B cell (primary cell): ENCODE measurements around the gene BABAM1. TPM values are rescaled to one million over a fixed set of nuclear protein-coding genes. Genes with fewer than 3 reads are reported as not detected.

Source experiments
- ATAC-seq: fragments of 200-7000 bp; cut with Tn5 transposase; one replicate; pipeline ENCODE4 v1.10.0; 2021; ENCODE audit warnings: low read depth, mild to moderate bottlenecking, moderate number of reproducible peaks, moderate library complexity
- CTCF ChIA-PET: fragments of 350-600 bp; sonication (Branson Sonifier 250); formaldehyde crosslinking; loops from one replicate; lab custom pipeline; 2021; ENCODE audit warnings: antibody characterized with exemption, inconsistent platforms; lab: Charles Lee
- POLR2A ChIA-PET: fragments of 350-600 bp; sonication (Branson Sonifier 250); formaldehyde crosslinking; loops from one replicate; lab custom pipeline; 2021; ENCODE audit warnings: antibody characterized with exemption; lab: Charles Lee
- DNase-seq: peaks from one replicate; pipeline ENCODE4 v3.0.0; 2013
- H2AFZ ChIP-seq: 2 replicates; pipeline ENCODE4 v1.6.1; 2012; ENCODE audit warnings: mild to moderate bottlenecking, low read depth, low read length; ENCODE audit not compliant: insufficient read depth, poor library complexity, severe bottlenecking
- H3K27ac ChIP-seq, 2 donors: 1 replicate in 1 of 2; 2 replicates in 1 of 2; pipeline ENCODE4 v1.5.1; 2012 to 2013; ENCODE audit warnings: low read length in 2 of 2, mild to moderate bottlenecking in 2 of 2, moderate library complexity in 1 of 2
- H3K27me3 ChIP-seq, 4 experiments: fragments of 200-600 bp in 1 of 4; sonication (generic) in 1 of 4; replicated peaks in 1 of 4; 1 replicate in 2 of 4; 2 replicates in 2 of 4; pipeline versions ENCODE4 v1.6.1 to v1.7.0; 2013 to 2016; ENCODE audit warnings: low read length in 3 of 4, mild to moderate bottlenecking in 2 of 4, mixed read lengths in 1 of 4, moderate library complexity in 1 of 4; ENCODE audit not compliant: insufficient read depth in 4 of 4, control insufficient read depth in 3 of 4; ENCODE audit errors: control extremely low read depth in 1 of 4
- H3K36me3 ChIP-seq, 2 experiments: replicated peaks in 1 of 2; 1 replicate in 1 of 2; 2 replicates in 1 of 2; pipeline versions ENCODE4 v1.6.1 to v1.7.1; 2013; ENCODE audit warnings: low read length in 1 of 2; ENCODE audit not compliant: insufficient read depth in 2 of 2, control insufficient read depth in 1 of 2; ENCODE audit errors: control extremely low read depth in 1 of 2, extremely low read depth in 1 of 2
- H3K4me1 ChIP-seq, 2 donors: fragments of 200-600 bp in 1 of 2; sonication (generic) in 1 of 2; 1 replicate in 1 of 2; 2 replicates in 1 of 2; pipeline versions ENCODE4 v1.5.1 to v1.6.1; 2013 to 2017; ENCODE audit warnings: low read length in 2 of 2; ENCODE audit not compliant: control insufficient read depth in 2 of 2, insufficient read depth in 2 of 2
- H3K4me2 ChIP-seq: replicated peaks from 2 replicates; pipeline ENCODE3; 2012; ENCODE audit warnings: mild to moderate bottlenecking, low read depth, low read length; ENCODE audit not compliant: poor library complexity, severe bottlenecking
- H3K4me3 ChIP-seq, 5 experiments: fragments of 200-600 bp in 1 of 5; sonication (generic) in 1 of 5; 1 replicate in 3 of 5; 2 replicates in 2 of 5; pipeline versions ENCODE4 v1.5.1 to v1.7.0; 2011 to 2016; ENCODE audit warnings: low read length in 4 of 5, mild to moderate bottlenecking in 4 of 5, low read depth in 2 of 5, control low read depth in 1 of 5, moderate library complexity in 1 of 5; ENCODE audit not compliant: insufficient read depth in 1 of 5; ENCODE audit errors: control extremely low read depth in 1 of 5, extremely low read depth in 1 of 5
- H3K79me2 ChIP-seq: fragments of 200-600 bp; sonication (generic); one replicate; pipeline ENCODE4 v1.6.0; 2016; ENCODE audit warnings: low read length; ENCODE audit not compliant: control insufficient read depth, insufficient read depth
- H3K9ac ChIP-seq: fragments of 200-600 bp; sonication (generic); 2 replicates; pipeline ENCODE4 v1.6.1; 2017; ENCODE audit warnings: mild to moderate bottlenecking, low read length, moderate library complexity
- H3K9me3 ChIP-seq, 3 donors: one replicate each; pipeline versions ENCODE4 v1.6.1 to v1.7.1; 2013; ENCODE audit warnings: low read length in 2 of 3; ENCODE audit not compliant: control insufficient read depth in 2 of 3, insufficient read depth in 1 of 3; ENCODE audit errors: control extremely low read depth in 1 of 3
- H4K20me1 ChIP-seq: 2 replicates; pipeline ENCODE4 v1.6.0; 2012; ENCODE audit warnings: mild to moderate bottlenecking, low read length; ENCODE audit not compliant: insufficient read depth, control insufficient read depth, poor library complexity, severe bottlenecking
- H3K27ac Mint-ChIP-seq: one replicate; pipeline ENCODE4 v1.8.0; 2021; ENCODE audit warnings: mixed read lengths
- H3K27me3 Mint-ChIP-seq: one replicate; pipeline ENCODE4 v1.8.0; 2021; ENCODE audit warnings: mixed read lengths
- H3K4me1 Mint-ChIP-seq: one replicate; pipeline ENCODE4 v1.8.0; 2021; ENCODE audit warnings: mixed read lengths
- H3K4me3 Mint-ChIP-seq: one replicate; pipeline ENCODE4 v1.8.0; 2021; ENCODE audit warnings: mixed read lengths
- H3K9me3 Mint-ChIP-seq: one replicate; pipeline ENCODE4 v1.8.0; 2022; ENCODE audit warnings: mixed read lengths; ENCODE audit not compliant: insufficient read depth
- CTCF ChIP-seq: fragments of 200-600 bp; IDR thresholded peaks from one replicate; pipeline ENCODE4 v1.8.0; 2022; ENCODE audit warnings: antibody characterized with exemption, mild to moderate bottlenecking
- EZH2 ChIP-seq: IDR thresholded peaks from 2 replicates; pipeline ENCODE4 v1.6.1; 2012; ENCODE audit warnings: borderline replicate concordance, low read depth, mild to moderate bottlenecking, moderate library complexity, low read length; ENCODE audit not compliant: insufficient read depth, poor library complexity, severe bottlenecking
- WGBS: methylation state at CpG from one replicate; pipeline ENCODE4 v1.1.5; 2013; ENCODE audit warnings: missing lambda C conversion rate; ENCODE audit not compliant: insufficient coverage; 5-methylcytosine and 5-hydroxymethylcytosine counted together
- intact Hi-C: fragments of 100-400 bp; cut with micrococcal nuclease; formaldehyde crosslinking; loops from one replicate; pipeline ENCODE4 v1.10.0; 2022
- polyA plus RNA-seq: library from polyadenylated mRNA; depleted of rRNA; stranded (reverse); fragments of >200 nt; gene quantifications from 2 replicates; pipeline ENCODE4 v1.2.3, GENCODE V29; 2012
- total RNA-seq, 2 donors: library from RNA; stranded (reverse); fragments of 120-200 nt in 1 of 2; gene quantifications; 1 replicate in 1 of 2; 2 replicates in 1 of 2; pipeline versions ENCODE4 v1.2.3 to v1.2.4, GENCODE V29; 2013 to 2022

BABAM1 gene
- total and polyA plus RNA-seq, 2 donors (not counting 1 experiment from before 2014, with no cell fraction given): 105 to 129 TPM

DNA sequence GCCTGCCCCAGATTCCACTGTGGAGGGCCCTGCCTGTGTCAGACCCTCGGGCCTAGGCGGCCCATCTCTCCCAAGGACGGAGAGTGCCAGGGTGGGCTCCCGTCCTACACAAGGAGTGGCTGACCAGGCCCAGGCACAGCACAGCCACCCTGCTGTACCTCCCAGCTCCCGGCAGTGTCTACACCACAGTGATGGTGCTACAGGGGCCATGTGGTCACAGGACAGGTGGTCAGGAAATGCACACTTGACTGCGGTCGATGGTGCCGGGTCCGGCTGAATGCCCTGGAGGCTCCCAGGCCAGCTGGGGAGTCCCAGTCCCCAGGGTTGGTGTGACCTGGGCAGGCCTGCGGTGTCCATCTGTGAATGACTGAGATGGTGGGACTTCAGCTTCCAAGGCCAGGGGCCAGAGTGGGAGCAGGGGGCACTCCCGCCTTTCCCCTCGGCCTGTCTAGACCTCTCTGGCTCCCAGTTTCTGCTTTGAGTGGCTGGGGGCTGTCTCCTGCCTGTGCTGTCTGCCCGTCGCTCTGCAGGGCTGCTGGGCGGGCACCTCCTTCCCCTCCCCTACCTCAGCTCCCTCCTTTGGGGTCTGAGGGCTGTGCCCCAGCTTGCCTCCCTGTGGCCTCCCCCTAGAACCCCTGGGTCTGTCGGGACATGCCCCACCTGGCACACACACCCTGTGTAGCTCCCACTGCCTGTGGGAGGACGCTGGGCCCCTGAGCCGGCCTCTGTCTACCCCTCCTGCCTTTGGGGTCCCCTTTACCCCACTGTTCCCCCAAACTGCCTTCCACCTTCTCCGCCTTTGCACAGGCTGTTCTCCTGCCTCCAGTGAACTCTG lies 54.6 kb downstream of the BABAM1 start:
- no peak overlapping the region for H3K4me3 ChIP-seq
- 89% methylated on average over 19 of the region's 19 CpGs for WGBS
- intact Hi-C loops: no loop called here
- Mint-ChIP-seq H3K9me3 (no peaks in the 10 kb centered on the region), H3K27me3 (no peaks in the 10 kb centered on the region), H3K4me1 (no peaks in the 10 kb centered on the region), H3K27ac (no peak overlapping the region), H3K4me3 (no peak overlapping the region)
- ATAC-seq (no peak), DNase-seq (no peak)
- H3K4me1 ChIP-seq: peaks cover 0 to 3% of the 10 kb centered on the region in 2 donors
- no peaks in the 10 kb centered on the region for H3K27me3 ChIP-seq
- POLR2A ChIA-PET: no interaction called here
- H4K20me1 ChIP-seq: peaks cover 25% of the 10 kb centered on the region
- H3K79me2 ChIP-seq: no peaks in the 10 kb centered on the region
- CTCF ChIA-PET: interaction anchor here (1.0 to 1.5 kb wide), 2 partner anchors 9 to 24 kb away, joined by 3 read pairs; no protein-coding TSS in a partner anchor
- H3K9me3 ChIP-seq: no peaks in the 10 kb centered on the region
- no peak overlapping the region for H3K27ac ChIP-seq
- no peak overlapping the region for H3K9ac ChIP-seq
- TF ChIP-seq EZH2: no peak
- no peak for TF ChIP-seq CTCF
- peaks cover 0 to 12% of the 10 kb centered on the region in 2 experiments for H3K36me3 ChIP-seq
- no peak overlapping the region for H2AFZ ChIP-seq
- no peak overlapping the region for H3K4me2 ChIP-seq

- Mint-ChIP-seq H3K4me3 (no peak overlapping the region), H3K9me3 (no peaks in the 10 kb centered on the region), H3K4me1 (peaks cover 1% of the 10 kb centered on the region), H3K27ac (no peak overlapping the region), H3K27me3 (no peaks in the 10 kb centered on the region)
- TF ChIP-seq CTCF (no peak), EZH2 (no peak)
- ChIA-PET CTCF (no interaction called here), POLR2A (no interaction called here)
- no peak overlapping the region for H3K27ac ChIP-seq
- no peaks in the 10 kb centered on the region for H3K9me3 ChIP-seq
- intact Hi-C loops: no loop called here
- no peak overlapping the region for H3K9ac ChIP-seq
- peak overlapping the region; percentile 61 for H3K4me2 ChIP-seq
- ATAC-seq (no peak), DNase-seq (no peak)
- peaks cover 25% of the 10 kb centered on the region for H4K20me1 ChIP-seq
- peaks cover 0 to 3% of the 10 kb centered on the region in 2 donors for H3K4me1 ChIP-seq
- H3K36me3 ChIP-seq: peaks cover 0 to 12% of the 10 kb centered on the region in 2 experiments
- WGBS: 93% methylated on average over 6 of the region's 10 CpGs
- no peaks in the 10 kb centered on the region for H3K27me3 ChIP-seq
- no peaks in the 10 kb centered on the region for H3K79me2 ChIP-seq
- no peak overlapping the region for H3K4me3 ChIP-seq
- no peak overlapping the region for H2AFZ ChIP-seq
These were observed 55.6 kb downstream of the BABAM1 start for GRCh38 chr19:17322854-17323253.
